Right lobe of liver (tissue), 4 donors: ENCODE data around the gene PRND.

Experiments
- POLR2A ChIP-seq: fragments of 450-650 bp; IDR thresholded peaks from one replicate; pipeline ENCODE4 v1.6.1; 2017; ENCODE audit warnings: antibody characterized with exemption, mild to moderate bottlenecking
- TF ChIP-seq, protein P1 (sequence below), 4 donors: fragments of 200-600 bp in 3 of 4; fragments of 450-650 bp in 1 of 4; IDR thresholded peaks; one replicate each; pipeline versions ENCODE4 v1.5.1 to v1.8.0; 2016 to 2022; ENCODE audit warnings: antibody characterized with exemption in 4 of 4, mild to moderate bottlenecking in 2 of 4
- donor health status: DM: no; HTN: no; CAD: no.
- donor health status: DM: no; HTN: no; CAD: no.
- donor health status: DM: no; HTN: yes; CAD: no.

DNA sequence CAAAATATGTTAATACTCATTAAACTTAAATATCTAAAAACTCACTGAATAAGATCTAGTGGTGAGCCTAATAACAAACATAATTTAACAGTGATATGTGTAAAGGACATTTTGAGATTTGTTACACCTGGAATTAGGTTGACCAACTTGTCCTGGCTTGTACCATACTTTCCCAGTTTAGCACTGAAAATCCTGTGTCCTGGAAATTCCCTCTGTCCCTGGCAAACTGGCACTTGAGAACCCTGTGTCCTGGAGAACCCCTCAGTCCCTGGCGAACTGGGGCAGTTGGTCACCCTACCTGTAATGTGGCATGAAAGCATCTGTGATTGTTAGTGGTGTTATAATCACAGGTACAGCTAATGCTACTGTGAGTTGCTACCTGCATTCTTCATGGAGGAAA lies 6.9 kb upstream of the PRND start:
- no peak for TF ChIP-seq POLR2A
- TF ChIP-seq, protein P1, sequence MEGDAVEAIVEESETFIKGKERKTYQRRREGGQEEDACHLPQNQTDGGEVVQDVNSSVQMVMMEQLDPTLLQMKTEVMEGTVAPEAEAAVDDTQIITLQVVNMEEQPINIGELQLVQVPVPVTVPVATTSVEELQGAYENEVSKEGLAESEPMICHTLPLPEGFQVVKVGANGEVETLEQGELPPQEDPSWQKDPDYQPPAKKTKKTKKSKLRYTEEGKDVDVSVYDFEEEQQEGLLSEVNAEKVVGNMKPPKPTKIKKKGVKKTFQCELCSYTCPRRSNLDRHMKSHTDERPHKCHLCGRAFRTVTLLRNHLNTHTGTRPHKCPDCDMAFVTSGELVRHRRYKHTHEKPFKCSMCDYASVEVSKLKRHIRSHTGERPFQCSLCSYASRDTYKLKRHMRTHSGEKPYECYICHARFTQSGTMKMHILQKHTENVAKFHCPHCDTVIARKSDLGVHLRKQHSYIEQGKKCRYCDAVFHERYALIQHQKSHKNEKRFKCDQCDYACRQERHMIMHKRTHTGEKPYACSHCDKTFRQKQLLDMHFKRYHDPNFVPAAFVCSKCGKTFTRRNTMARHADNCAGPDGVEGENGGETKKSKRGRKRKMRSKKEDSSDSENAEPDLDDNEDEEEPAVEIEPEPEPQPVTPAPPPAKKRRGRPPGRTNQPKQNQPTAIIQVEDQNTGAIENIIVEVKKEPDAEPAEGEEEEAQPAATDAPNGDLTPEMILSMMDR (IDR thresholded peaks at IDR 0.05) = no peak
